Measurements from ENCODE around the gene NCAPD2.

DNA sequence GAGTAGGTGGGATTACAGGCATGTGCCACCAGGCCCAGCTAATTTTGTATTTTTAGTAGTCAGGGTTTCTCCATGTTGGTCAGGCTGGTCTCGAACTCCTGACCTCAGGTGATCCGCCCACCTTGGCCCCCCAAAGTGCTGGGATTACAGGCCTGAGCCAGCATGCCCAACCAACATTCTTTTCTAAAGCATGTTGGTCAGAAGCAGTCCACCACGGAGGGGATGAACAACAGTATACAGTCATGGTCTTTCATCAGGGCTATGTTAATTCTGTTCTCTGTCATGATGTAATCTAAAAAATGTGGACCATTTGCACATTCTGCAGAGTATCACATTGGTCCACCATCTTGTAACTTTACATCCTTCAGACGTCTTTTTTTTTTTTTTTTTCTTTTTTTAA, 4.5 kb upstream of the NCAPD2 start:
- TF ChIP-seq, protein P1, sequence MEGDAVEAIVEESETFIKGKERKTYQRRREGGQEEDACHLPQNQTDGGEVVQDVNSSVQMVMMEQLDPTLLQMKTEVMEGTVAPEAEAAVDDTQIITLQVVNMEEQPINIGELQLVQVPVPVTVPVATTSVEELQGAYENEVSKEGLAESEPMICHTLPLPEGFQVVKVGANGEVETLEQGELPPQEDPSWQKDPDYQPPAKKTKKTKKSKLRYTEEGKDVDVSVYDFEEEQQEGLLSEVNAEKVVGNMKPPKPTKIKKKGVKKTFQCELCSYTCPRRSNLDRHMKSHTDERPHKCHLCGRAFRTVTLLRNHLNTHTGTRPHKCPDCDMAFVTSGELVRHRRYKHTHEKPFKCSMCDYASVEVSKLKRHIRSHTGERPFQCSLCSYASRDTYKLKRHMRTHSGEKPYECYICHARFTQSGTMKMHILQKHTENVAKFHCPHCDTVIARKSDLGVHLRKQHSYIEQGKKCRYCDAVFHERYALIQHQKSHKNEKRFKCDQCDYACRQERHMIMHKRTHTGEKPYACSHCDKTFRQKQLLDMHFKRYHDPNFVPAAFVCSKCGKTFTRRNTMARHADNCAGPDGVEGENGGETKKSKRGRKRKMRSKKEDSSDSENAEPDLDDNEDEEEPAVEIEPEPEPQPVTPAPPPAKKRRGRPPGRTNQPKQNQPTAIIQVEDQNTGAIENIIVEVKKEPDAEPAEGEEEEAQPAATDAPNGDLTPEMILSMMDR (IDR thresholded peaks at IDR 0.05): no peak
- TF ChIP-seq EZH2phosphoT487 (IDR thresholded peaks at IDR 0.05) (no peak), EZH2 (IDR thresholded peaks at IDR 0.05) (no peak)

All from neural progenitor cell (in vitro differentiated cells).